ENCODE measurements around the gene PTPRN.

The PTPRN gene

GRCh38 chr2:219272995-219273394, 36.2 kb downstream of the PTPRN start:
- H3K27ac ChIP-seq, result no peak overlapping the region
- TF ChIP-seq CTCF (IDR thresholded peaks at IDR 0.05) (no peak), ZFX (IDR thresholded peaks at IDR 0.05; ENCODE audit: borderline replicate concordance) (no peak)

GRCh38 chr2:219272356-219272755, 36.8 kb downstream of the PTPRN start:
- no peak overlapping the region for H3K27ac ChIP-seq
- no peak for TF ChIP-seq CTCF (IDR thresholded peaks at IDR 0.05)
- no peak for TF ChIP-seq ZFX (IDR thresholded peaks at IDR 0.05; ENCODE audit: borderline replicate concordance)

- TF ChIP-seq ZFX (IDR thresholded peaks at IDR 0.05; ENCODE audit: borderline replicate concordance) (no peak), CTCF (IDR thresholded peaks at IDR 0.05) (no peak)
Observed at GRCh38 chr2:219271021-219271420, 38.2 kb downstream of the PTPRN start.

GRCh38 chr2:219270055-219270372, 39.2 kb downstream of the PTPRN start:
- TF ChIP-seq ZFX (IDR thresholded peaks at IDR 0.05; ENCODE audit: borderline replicate concordance) (no peak), CTCF (IDR thresholded peaks at IDR 0.05) (no peak)
- H3K27ac ChIP-seq, result no peak overlapping the region

More at GRCh38 chr2:219271021-219271420, 38.2 kb downstream of the PTPRN start:
- H3K27ac ChIP-seq, result no peak overlapping the region

- TF ChIP-seq CTCF (IDR thresholded peaks at IDR 0.05) (no peak), ZFX (IDR thresholded peaks at IDR 0.05; ENCODE audit: borderline replicate concordance) (no peak)
- H3K27ac ChIP-seq, result no peak overlapping the region
Observed at GRCh38 chr2:219269362-219270054, 39.7 kb downstream of the PTPRN start.

- TF ChIP-seq ZFX (IDR thresholded peaks at IDR 0.05; ENCODE audit: borderline replicate concordance), result no peak
- no peak for TF ChIP-seq CTCF (IDR thresholded peaks at IDR 0.05)
- no peak overlapping the region for H3K27ac ChIP-seq
Observed at GRCh38 chr2:219268294-219268693, 40.9 kb downstream of the PTPRN start.

GRCh38 chr2:219266886-219267285, 42.3 kb downstream of the PTPRN start:
- H3K27ac ChIP-seq, result no peak overlapping the region
- TF ChIP-seq ZFX (IDR thresholded peaks at IDR 0.05; ENCODE audit: borderline replicate concordance), result no peak
- TF ChIP-seq CTCF (IDR thresholded peaks at IDR 0.05), result no peak
